Dermis blood vessel endothelial cell (primary cell): ENCODE data around the gene ZNF417. TPM values are rescaled to one million over a fixed set of nuclear protein-coding genes. Genes with fewer than 3 reads are reported as not detected.
"Not testable (repeated sequence)": the region's sequence is repeated elsewhere in the genome, so short reads cannot be mapped to it uniquely, and the experiment has no call there.

Experiments used
- DNase-seq: peaks from one replicate; pipeline ENCODE4 v3.0.0; 2010
- total RNA-seq: library from RNA; depleted of rRNA; stranded (reverse); fragments of >200 nt; gene quantifications from 2 replicates; pipeline ENCODE4 v1.2.3, GENCODE V29; 2014

The ZNF417 gene
- total RNA-seq, 1 donor from 2014 or later, result 18.9 TPM

- DNase-seq, result no peak
These were observed 29.0 kb downstream of the ZNF417 start for GRCh38 chr19:57887195-57887941.

- DNase-seq, result no peak
These were observed 30.3 kb downstream of the ZNF417 start for GRCh38 chr19:57886046-57886445.

DNA sequence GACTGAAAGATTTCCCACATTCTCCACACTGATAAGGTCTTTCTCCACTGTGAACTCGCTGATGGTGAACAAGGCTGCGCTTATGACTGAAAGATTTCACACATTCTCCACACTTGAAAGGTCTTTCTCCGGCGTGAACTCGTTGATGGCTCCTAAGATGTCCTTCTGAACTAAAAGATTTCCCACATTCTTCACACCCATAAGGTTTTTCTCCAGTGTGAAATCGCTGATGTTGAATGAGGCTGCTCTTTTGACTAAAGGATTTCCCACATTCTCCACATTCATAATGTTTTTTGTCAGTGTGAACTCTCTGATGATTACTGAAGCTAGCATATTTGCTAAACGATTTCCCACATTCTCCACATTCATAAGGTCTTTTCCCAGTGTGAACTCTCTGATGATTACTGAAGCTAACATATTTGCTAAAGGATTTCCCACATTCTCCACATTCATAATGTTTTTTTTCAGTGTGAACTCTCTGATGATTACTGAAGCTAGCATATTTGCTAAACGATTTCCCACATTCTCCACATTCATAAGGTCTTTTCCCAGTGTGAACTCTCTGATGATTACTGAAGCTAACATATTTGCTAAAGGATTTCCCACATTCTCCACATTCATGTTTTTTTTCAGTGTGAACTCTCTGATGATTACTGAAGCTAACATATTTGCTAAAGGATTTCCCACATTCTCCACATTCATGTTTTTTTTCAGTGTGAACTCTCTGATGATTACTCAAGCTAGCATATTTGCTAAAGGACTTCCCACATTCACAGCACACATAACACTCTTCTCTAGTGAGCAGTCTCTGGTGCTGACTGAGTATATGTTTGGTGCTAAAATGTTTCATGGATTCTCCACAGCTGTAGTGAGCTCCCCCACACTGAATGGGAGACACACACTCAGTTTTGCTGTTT lies 42.3 kb downstream of the ZNF417 start:
- DNase-seq, result not testable (repeated sequence)

DNA sequence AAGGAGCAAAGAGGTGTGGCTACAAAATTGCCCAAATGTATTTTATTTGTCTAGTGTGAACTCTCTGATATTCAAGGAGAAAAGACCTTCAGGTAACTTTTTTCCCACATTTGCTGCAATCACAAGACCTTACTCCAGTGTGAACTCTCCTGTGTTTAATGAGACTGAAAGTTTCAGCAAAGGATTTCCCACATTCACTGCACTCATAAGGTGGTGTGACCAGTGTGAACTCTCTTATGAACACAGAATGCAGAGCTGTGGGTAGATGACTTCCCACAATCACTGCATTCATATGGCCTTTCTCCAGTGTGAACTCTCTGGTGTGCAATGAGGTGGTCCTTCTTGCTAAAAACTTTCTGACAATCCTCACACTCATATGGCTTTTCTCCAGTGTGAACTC lies 43.9 kb downstream of the ZNF417 start:
- no peak for DNase-seq

DNA sequence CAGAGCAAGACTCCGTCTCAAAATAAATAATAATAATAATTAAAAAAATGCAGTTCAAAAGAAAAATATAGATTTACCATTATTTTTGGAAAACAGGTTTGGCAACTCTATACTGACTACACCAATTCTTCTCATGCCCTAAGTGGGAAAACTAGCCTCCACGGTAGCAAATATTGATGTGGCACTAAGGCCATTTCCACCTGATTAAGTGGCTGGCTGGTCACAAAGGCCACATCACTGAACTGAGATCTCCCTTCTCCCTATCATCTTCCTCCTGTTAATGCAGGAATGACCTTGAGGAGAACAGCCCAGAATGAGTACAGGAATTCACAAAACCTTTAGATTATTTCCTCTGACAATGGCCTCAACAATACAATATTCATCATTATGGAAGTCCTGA lies 46.2 kb downstream of the ZNF417 start:
- DNase-seq, result no peak

- DNase-seq, result not testable (repeated sequence)
These were observed 46.7 kb downstream of the ZNF417 start for GRCh38 chr19:57869655-57870054.

DNA sequence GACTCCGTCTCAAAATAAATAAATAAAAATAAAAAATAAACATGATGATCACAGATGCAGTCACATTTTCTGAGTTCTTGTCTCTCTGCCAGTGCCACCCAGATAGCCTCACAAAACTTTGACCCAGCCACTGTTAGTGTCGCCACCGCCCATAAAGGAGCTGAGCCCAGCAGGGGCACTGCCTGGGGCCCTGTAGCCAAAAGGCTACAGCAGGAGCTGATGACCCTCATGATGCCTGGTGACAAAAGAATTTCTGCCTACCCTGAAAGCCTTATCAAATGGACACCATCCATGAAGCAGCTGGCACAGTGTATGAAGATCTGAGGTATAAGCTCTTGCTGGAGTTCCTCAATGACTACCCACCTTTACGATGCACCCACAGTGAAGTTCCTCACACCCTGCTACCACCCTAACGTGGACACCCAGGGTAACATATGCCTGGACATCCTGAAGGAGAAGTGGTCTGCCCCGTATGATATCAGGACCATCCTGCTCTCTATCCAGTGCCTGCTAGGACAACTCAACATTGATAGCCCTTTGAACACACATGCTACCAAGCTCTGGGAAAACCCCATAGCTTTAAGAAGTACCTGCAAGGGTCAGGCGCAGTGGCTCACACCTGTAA lies 48.4 kb downstream of the ZNF417 start:
- no peak for DNase-seq

Other genes starting within 250 kb of the ZNF417 start
- gene ZSCAN4, start 247.7 kb downstream of the ZNF417 start, total RNA-seq, result not detected in 2 replicates
- 8.9 and 9.5 TPM in 2 replicates for gene ZNF551, start 234.6 kb downstream of the ZNF417 start, total RNA-seq
- gene ZNF154, start 207.4 kb downstream of the ZNF417 start, total RNA-seq, result 1.3 and 2.4 TPM in 2 replicates
- gene ZNF671, start 189.0 kb downstream of the ZNF417 start, total RNA-seq, result 9.8 and 10.0 TPM in 2 replicates
- gene ZNF776, start 169.8 kb downstream of the ZNF417 start, total RNA-seq, result 14.6 and 18.1 TPM in 2 replicates
- 13.1 and 31.0 TPM in 2 replicates for gene ZNF586, start 146.9 kb downstream of the ZNF417 start, total RNA-seq
- gene ZNF552, start 101.7 kb downstream of the ZNF417 start, total RNA-seq, result 7.4 and 9.9 TPM in 2 replicates
- gene ZNF587B, start 86.3 kb downstream of the ZNF417 start, total RNA-seq, result 24.2 and 27.2 TPM in 2 replicates
- 29.4 and 36.3 TPM in 2 replicates for gene ZNF587, start 66.7 kb downstream of the ZNF417 start, total RNA-seq
- gene ZNF814, start 27.6 kb downstream of the ZNF417 start, total RNA-seq, result 4.1 and 4.6 TPM in 2 replicates
- gene ZNF418, start 18.8 kb upstream of the ZNF417 start, total RNA-seq, result 4.3 and 4.9 TPM in 2 replicates
- 4.1 and 4.5 TPM in 2 replicates for gene ZNF256, start 31.1 kb upstream of the ZNF417 start, total RNA-seq
- gene C19orf18, start 57.9 kb upstream of the ZNF417 start, total RNA-seq, result 0.34 TPM in 1 of 2 replicates, not detected in the other
- 13.3 and 16.7 TPM in 2 replicates for gene ZNF606, start 86.2 kb upstream of the ZNF417 start, total RNA-seq
- not detected in 2 replicates for gene ZSCAN1, start 117.4 kb upstream of the ZNF417 start, total RNA-seq
- 1.7 and 2.4 TPM in 2 replicates for gene ZNF135, start 142.7 kb upstream of the ZNF417 start, total RNA-seq
- 44.4 and 45.1 TPM in 2 replicates for gene ZSCAN18, start 181.6 kb upstream of the ZNF417 start, total RNA-seq
- gene ZNF329, start 234.2 kb upstream of the ZNF417 start, total RNA-seq, result 13.1 and 14.6 TPM in 2 replicates